T-helper 1 cell treated with Interleukin-12 subunit alpha and Interleukin-12 subunit beta and Interleukin-4 antibody, amounts not matched to agents 30 μg/mL and 1 μg/mL, for 36 hours (primary cell): ENCODE results near the gene ITPRIP.

ENCODE experiments used
- H3K27ac Mint-ChIP-seq: one replicate; pipeline ENCODE4 v1.8.0; 2021; ENCODE audit warnings: mild to moderate bottlenecking, mixed read lengths
- H3K27me3 Mint-ChIP-seq: one replicate; pipeline ENCODE4 v1.8.0; 2021; ENCODE audit warnings: low read depth, mixed read lengths
- H3K36me3 Mint-ChIP-seq: one replicate; pipeline ENCODE4 v1.8.0; 2021; ENCODE audit warnings: low read depth, mixed read lengths
- H3K4me1 Mint-ChIP-seq: one replicate; pipeline ENCODE4 v1.8.0; 2021; ENCODE audit warnings: low read depth, mixed read lengths
- H3K4me3 Mint-ChIP-seq: one replicate; pipeline ENCODE4 v1.8.0; 2021; ENCODE audit warnings: mild to moderate bottlenecking, moderate library complexity, mixed read lengths
- H3K9me3 Mint-ChIP-seq: one replicate; pipeline ENCODE4 v1.8.0; 2021; ENCODE audit warnings: mixed read lengths

The ITPRIP gene

GRCh38 chr10:104314591-104315485 is 23.4 kb downstream of the ITPRIP start:
- Mint-ChIP-seq H3K4me3 (no peak overlapping the region), H3K27me3 (no peaks in the 10 kb centered on the region), H3K9me3 (no peaks in the 10 kb centered on the region), H3K36me3 (peaks cover 29% of the 10 kb centered on the region), H3K27ac (no peak overlapping the region), H3K4me1 (peaks cover 41% of the 10 kb centered on the region)

- H3K27ac Mint-ChIP-seq, result no peak overlapping the region
Measured at GRCh38 chr10:104311184-104311720, 27.0 kb downstream of the ITPRIP start.

GRCh38 chr10:104309980-104310978 is 28.0 kb downstream of the ITPRIP start:
- no peak overlapping the region for H3K4me3 Mint-ChIP-seq
- peaks cover 31% of the 10 kb centered on the region for H3K36me3 Mint-ChIP-seq
- no peak overlapping the region for H3K27ac Mint-ChIP-seq
- H3K27me3 Mint-ChIP-seq, result peaks cover 6% of the 10 kb centered on the region
- peaks cover 47% of the 10 kb centered on the region for H3K4me1 Mint-ChIP-seq
- H3K9me3 Mint-ChIP-seq, result no peaks in the 10 kb centered on the region

More at GRCh38 chr10:104311184-104311720, 27.0 kb downstream of the ITPRIP start:
- H3K9me3 Mint-ChIP-seq, result no peaks in the 10 kb centered on the region
- no peaks in the 10 kb centered on the region for H3K27me3 Mint-ChIP-seq
- H3K4me3 Mint-ChIP-seq, result no peak overlapping the region
- peaks cover 40% of the 10 kb centered on the region for H3K4me1 Mint-ChIP-seq
- H3K36me3 Mint-ChIP-seq, result peaks cover 33% of the 10 kb centered on the region

- Mint-ChIP-seq H3K27ac (peak overlapping the region; percentile 77), H3K4me3 (peak overlapping the region; percentile 66), H3K36me3 (peaks cover 26% of the 10 kb centered on the region), H3K27me3 (peaks cover 6% of the 10 kb centered on the region), H3K9me3 (no peaks in the 10 kb centered on the region), H3K4me1 (peaks cover 58% of the 10 kb centered on the region)
Measured at GRCh38 chr10:104308439-104308903, 29.8 kb downstream of the ITPRIP start.

- peak overlapping the region; percentile 77 for H3K27ac Mint-ChIP-seq
- H3K9me3 Mint-ChIP-seq, result peaks cover 5% of the 10 kb centered on the region
- peak overlapping the region; percentile 66 for H3K4me3 Mint-ChIP-seq
- H3K4me1 Mint-ChIP-seq, result peaks cover 61% of the 10 kb centered on the region
- peaks cover 26% of the 10 kb centered on the region for H3K36me3 Mint-ChIP-seq
- H3K27me3 Mint-ChIP-seq, result peaks cover 6% of the 10 kb centered on the region
Measured at GRCh38 chr10:104307576-104308438, 30.5 kb downstream of the ITPRIP start.

- Mint-ChIP-seq H3K9me3 (peaks cover 10% of the 10 kb centered on the region), H3K36me3 (peaks cover 20% of the 10 kb centered on the region), H3K27me3 (peaks cover 6% of the 10 kb centered on the region), H3K4me3 (no peak overlapping the region), H3K27ac (no peak overlapping the region), H3K4me1 (peaks cover 55% of the 10 kb centered on the region)
Measured at GRCh38 chr10:104306897-104307296, 31.4 kb downstream of the ITPRIP start.

- Mint-ChIP-seq H3K36me3 (peaks cover 12% of the 10 kb centered on the region), H3K27ac (no peak overlapping the region), H3K4me1 (peaks cover 65% of the 10 kb centered on the region), H3K9me3 (peaks cover 15% of the 10 kb centered on the region), H3K27me3 (peaks cover 6% of the 10 kb centered on the region), H3K4me3 (no peak overlapping the region)
Measured at GRCh38 chr10:104304927-104305326, 33.3 kb downstream of the ITPRIP start.

- Mint-ChIP-seq H3K36me3 (peaks cover 9% of the 10 kb centered on the region), H3K4me3 (no peak overlapping the region), H3K9me3 (peaks cover 15% of the 10 kb centered on the region), H3K27me3 (peaks cover 6% of the 10 kb centered on the region), H3K27ac (no peak overlapping the region), H3K4me1 (peaks cover 64% of the 10 kb centered on the region)
Measured at GRCh38 chr10:104304356-104304745, 33.9 kb downstream of the ITPRIP start.

GRCh38 chr10:104303594-104304355 is 34.5 kb downstream of the ITPRIP start:
- H3K27me3 Mint-ChIP-seq, result peaks cover 6% of the 10 kb centered on the region
- no peak overlapping the region for H3K4me3 Mint-ChIP-seq
- peaks cover 15% of the 10 kb centered on the region for H3K9me3 Mint-ChIP-seq
- H3K4me1 Mint-ChIP-seq, result peaks cover 60% of the 10 kb centered on the region
- H3K27ac Mint-ChIP-seq, result no peak overlapping the region
- peaks cover 7% of the 10 kb centered on the region for H3K36me3 Mint-ChIP-seq

GRCh38 chr10:104301907-104302690 is 36.2 kb downstream of the ITPRIP start:
- Mint-ChIP-seq H3K36me3 (peaks cover 6% of the 10 kb centered on the region), H3K27me3 (peaks cover 6% of the 10 kb centered on the region), H3K27ac (peak overlapping the region; percentile 32), H3K4me1 (peaks cover 48% of the 10 kb centered on the region), H3K9me3 (peaks cover 15% of the 10 kb centered on the region), H3K4me3 (no peak overlapping the region)

- peaks cover 43% of the 10 kb centered on the region for H3K4me1 Mint-ChIP-seq
- peak overlapping the region; percentile 52 for H3K4me3 Mint-ChIP-seq
- peak overlapping the region; percentile 81 for H3K27ac Mint-ChIP-seq
- H3K36me3 Mint-ChIP-seq, result peaks cover 5% of the 10 kb centered on the region
- peaks cover 15% of the 10 kb centered on the region for H3K9me3 Mint-ChIP-seq
- peaks cover 3% of the 10 kb centered on the region for H3K27me3 Mint-ChIP-seq
Measured at GRCh38 chr10:104300736-104301292, 37.5 kb downstream of the ITPRIP start.
